HG03558 (cell line): ENCODE measurements around the gene GPRASP1.
"Not testable (repeated sequence)": the region's sequence is repeated elsewhere in the genome, so short reads cannot be mapped to it uniquely, and the experiment has no call there.

Source experiments
- ATAC-seq: cut with Tn5 transposase; IDR thresholded peaks from one replicate; pipeline ENCODE4 v1.9.1; 2021; ENCODE audit warnings: moderate number of reproducible peaks; ENCODE audit not compliant: unreplicated experiment; ENCODE audit errors: extremely low read depth

The GPRASP1 gene, protein sequence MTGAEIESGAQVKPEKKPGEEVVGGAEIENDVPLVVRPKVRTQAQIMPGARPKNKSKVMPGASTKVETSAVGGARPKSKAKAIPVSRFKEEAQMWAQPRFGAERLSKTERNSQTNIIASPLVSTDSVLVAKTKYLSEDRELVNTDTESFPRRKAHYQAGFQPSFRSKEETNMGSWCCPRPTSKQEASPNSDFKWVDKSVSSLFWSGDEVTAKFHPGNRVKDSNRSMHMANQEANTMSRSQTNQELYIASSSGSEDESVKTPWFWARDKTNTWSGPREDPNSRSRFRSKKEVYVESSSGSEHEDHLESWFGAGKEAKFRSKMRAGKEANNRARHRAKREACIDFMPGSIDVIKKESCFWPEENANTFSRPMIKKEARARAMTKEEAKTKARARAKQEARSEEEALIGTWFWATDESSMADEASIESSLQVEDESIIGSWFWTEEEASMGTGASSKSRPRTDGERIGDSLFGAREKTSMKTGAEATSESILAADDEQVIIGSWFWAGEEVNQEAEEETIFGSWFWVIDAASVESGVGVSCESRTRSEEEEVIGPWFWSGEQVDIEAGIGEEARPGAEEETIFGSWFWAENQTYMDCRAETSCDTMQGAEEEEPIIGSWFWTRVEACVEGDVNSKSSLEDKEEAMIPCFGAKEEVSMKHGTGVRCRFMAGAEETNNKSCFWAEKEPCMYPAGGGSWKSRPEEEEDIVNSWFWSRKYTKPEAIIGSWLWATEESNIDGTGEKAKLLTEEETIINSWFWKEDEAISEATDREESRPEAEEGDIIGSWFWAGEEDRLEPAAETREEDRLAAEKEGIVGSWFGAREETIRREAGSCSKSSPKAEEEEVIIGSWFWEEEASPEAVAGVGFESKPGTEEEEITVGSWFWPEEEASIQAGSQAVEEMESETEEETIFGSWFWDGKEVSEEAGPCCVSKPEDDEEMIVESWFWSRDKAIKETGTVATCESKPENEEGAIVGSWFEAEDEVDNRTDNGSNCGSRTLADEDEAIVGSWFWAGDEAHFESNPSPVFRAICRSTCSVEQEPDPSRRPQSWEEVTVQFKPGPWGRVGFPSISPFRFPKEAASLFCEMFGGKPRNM (N-terminal part only)

DNA sequence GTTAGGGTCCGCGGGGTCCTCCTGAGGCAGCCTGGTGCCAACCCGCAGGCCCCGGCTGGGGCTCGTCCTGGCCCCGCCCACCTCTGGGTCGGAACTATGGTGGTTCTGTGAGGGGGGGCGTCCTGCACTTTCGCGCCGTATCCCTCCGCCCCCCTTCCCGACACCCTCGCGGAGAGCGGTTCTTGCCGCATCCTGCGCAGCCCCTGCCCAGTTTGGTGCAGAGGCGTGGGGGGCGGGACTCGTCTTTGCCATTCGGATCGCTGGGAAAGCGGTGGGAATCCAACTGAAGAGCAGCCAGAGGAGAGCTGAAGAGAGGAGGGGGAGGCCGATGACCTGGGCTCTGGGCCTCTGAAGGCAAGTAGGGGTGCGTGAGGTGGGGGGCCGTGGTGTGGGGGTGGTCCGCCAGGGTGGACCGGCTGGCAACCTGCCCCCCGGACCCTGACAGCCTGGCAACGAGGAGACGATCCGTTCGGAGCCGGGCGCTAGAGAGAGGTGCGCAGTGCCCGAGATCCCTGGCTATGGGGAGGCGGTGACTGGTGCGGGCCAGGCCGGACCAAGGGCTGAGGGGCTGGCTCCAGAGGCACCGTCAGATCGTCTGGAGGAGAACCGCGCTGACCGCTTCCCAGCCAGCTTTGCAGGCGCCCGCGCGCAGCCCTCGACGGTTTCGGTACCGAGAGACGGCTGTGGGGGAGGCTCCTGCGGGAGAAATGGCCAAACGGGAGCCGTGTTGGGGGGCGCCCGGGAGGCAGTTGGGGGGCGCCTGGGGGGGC lies at the start of gene GPRASP1:
Gene GPRASP1 (plus strand): TSS at position 242 of the 770 bp plus-strand sequence. CDS start 2,431 bp downstream, outside the sequence.
- no peak for ATAC-seq

- no peak for ATAC-seq
Measured at GRCh38 chrX:102604327-102604726, 47.0 kb upstream of the GPRASP1 start.

- ATAC-seq, result no peak
Measured at GRCh38 chrX:102606115-102606514, 45.2 kb upstream of the GPRASP1 start.

DNA sequence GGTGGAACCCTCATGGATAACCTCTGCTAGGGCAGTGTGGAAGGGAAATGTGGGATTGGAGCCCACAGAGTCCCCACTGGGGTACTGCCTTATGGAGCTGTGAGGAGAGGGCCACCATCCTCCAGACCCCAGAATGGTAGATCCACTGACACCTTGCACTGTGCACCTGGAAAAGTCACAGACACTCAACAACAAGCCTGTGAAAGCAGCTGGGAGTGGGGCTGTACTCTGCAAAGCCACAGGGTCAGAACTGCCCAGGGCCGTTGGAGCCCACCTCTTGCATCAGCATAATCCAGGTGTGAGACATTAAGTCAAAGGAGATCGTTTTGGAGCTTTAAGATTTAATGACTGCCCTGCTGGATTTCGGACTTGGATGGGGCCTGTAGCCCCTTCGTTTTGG lies 40.4 kb upstream of the GPRASP1 start:
- no peak for ATAC-seq

GRCh38 chrX:102624105-102624504 lies 27.2 kb upstream of the GPRASP1 start:
- ATAC-seq, result no peak

GRCh38 chrX:102627640-102628039 lies 23.6 kb upstream of the GPRASP1 start:
- no peak for ATAC-seq

DNA sequence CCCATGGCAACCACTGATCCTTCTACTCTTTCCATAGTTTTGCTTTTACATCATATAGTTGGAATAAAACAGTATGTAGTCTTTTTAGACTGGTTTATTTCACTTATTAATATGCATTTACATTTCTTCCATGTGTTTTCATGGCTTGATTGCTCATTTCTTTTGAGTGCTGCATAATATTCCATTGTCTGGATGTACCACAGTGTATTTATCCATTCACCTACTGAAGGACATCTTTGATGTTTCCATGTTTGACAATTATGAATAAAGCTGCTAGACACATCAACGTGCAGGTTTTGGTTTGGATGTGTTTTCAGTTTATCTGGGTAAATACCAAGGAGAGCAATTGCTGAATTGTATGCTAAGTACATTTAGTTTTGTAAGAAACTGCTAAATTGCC lies 13.7 kb upstream of the GPRASP1 start:
- no peak for ATAC-seq

- ATAC-seq, result no peak
Measured at GRCh38 chrX:102650903-102651241, 411 bp upstream of the GPRASP1 start.

DNA sequence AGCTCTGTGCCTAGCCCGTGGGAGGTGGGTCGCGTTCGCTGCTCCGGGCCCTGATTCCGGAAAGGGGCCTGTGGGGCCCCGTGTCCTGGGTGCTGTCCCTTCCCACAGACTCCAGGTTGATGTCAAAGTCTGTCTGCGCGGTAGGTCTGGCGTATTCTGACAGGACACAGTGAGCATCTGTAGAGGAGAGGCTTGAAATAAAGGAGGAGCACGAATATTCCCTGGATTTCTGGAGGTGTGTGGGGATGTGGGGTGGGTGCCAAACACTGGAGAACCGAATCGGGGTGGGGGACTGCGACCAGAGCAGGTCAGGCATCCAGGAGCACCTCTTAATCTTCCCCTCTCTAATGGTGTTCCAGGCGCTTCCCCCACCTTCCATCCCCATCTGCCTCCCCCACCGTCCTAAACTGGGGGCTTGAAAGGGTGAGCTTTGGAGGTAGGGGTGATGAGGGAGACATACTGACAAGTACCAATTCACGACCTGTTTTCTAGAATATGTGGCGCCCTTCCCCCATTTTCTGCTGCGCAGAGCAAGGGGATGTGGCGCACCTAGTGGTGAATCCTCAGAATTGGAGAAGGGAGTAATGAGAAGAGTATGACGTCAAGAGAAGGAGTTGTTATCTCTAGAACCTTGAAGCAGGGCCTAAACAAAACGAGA lies 877 bp downstream of the GPRASP1 start:
- ATAC-seq, result peak; percentile 52

DNA sequence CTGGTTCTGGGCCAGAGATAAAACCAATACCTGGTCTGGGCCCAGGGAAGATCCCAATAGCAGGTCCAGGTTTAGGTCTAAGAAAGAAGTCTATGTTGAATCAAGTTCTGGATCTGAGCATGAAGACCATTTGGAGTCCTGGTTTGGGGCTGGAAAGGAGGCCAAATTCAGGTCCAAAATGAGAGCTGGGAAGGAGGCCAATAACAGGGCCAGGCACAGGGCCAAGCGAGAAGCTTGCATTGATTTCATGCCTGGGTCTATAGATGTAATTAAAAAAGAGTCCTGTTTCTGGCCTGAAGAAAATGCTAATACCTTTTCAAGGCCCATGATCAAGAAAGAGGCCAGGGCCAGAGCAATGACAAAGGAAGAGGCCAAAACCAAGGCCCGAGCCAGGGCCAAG lies 3.4 kb downstream of the GPRASP1 start:
- no peak for ATAC-seq

GRCh38 chrX:102658556-102658955 lies 7.3 kb downstream of the GPRASP1 start:
- no peak for ATAC-seq

GRCh38 chrX:102659790-102660757 lies 8.8 kb downstream of the GPRASP1 start:
- peak; percentile 75 for ATAC-seq

- not testable (repeated sequence) for ATAC-seq
Measured at GRCh38 chrX:102663820-102664219, 12.5 kb downstream of the GPRASP1 start.

- ATAC-seq, result not testable (repeated sequence)
Measured at GRCh38 chrX:102667034-102667433, 15.8 kb downstream of the GPRASP1 start.

DNA sequence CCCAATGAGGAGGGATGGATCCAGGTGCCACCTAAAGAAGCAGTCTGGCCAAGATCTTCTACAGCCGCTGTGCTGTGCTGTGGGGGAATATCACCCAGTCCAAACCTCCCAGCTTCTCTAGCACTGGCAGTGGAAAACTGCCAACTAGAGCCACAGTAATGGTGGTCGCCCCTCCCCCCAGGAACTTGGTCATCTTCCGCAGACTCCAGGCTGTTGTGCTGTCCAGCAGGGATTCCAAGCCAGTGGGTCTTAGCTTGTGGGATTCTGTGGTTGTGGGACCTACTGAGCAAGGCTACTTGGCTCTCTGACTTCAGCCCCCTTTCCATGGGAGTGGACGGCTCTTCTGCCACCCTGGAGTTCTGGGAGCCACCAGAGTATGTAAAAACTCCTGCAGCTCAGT lies 18.2 kb downstream of the GPRASP1 start:
- no peak for ATAC-seq

GRCh38 chrX:102672856-102673255 lies 21.6 kb downstream of the GPRASP1 start:
- ATAC-seq, result no peak

DNA sequence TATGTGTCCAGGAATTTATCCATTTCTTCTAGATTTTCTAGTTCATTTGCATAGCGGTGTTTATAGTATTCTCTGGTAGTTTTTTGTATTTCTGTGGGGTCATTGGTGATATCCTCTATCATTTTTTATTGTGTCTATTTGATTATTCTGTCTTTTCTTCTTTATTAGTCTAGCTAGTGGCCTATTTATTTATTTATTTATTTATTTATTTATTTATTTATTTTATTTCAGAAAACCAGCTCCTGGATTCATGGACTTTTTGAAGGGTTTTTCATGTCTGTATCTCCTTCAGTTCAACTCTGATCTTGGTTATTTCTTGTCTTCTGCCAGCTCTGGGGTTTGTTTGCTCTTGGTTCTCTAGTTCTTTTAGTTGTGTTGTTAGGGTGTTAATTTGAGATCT lies 26.2 kb downstream of the GPRASP1 start:
- not testable (repeated sequence) for ATAC-seq

DNA sequence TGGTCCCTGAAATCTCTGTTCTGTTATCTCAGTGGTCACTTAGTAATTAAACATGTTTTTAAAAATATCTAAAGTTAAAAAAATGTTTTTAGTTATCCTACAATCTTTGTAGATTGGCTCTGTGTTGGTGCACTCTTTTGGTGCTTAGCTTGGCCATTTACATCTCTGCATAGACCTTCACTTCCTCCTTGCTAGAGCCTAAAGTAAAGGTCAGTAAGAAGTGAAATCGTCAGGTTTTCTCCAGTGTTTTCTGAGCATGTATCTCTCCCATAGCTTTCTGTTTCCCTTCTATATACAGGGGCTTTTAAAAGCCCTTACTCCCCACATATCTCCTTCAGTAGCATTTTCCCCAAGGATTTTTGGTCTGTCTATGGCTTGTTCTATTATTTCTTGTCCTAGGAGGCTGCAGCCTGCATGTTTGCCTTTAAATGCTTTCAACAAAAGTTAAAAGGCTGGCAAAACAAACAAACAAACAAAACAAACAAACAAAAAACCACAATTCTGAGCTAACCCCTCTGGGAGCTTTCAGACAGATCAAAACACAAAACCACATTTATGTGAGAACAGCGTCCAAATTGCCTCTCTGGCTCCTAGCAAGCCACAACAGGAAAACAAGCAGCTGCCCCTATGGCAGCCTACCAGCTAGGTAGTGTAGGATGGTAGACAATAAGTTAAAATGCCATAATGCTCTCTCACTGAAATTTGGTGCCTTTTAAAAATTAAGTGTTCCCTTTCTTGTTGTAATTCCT lies 33.7 kb downstream of the GPRASP1 start:
- ATAC-seq, result no peak
